ENCODE measurements around the gene AVPR1B.
"Not testable (repeated sequence)": the region's sequence is repeated elsewhere in the genome, so short reads cannot be mapped to it uniquely, and the experiment has no call there.

AVPR1B gene

GRCh38 chr1:206065547-206066145 is 51.5 kb downstream of the AVPR1B start:
- TF ChIP-seq, protein P1, sequence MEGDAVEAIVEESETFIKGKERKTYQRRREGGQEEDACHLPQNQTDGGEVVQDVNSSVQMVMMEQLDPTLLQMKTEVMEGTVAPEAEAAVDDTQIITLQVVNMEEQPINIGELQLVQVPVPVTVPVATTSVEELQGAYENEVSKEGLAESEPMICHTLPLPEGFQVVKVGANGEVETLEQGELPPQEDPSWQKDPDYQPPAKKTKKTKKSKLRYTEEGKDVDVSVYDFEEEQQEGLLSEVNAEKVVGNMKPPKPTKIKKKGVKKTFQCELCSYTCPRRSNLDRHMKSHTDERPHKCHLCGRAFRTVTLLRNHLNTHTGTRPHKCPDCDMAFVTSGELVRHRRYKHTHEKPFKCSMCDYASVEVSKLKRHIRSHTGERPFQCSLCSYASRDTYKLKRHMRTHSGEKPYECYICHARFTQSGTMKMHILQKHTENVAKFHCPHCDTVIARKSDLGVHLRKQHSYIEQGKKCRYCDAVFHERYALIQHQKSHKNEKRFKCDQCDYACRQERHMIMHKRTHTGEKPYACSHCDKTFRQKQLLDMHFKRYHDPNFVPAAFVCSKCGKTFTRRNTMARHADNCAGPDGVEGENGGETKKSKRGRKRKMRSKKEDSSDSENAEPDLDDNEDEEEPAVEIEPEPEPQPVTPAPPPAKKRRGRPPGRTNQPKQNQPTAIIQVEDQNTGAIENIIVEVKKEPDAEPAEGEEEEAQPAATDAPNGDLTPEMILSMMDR (IDR thresholded peaks at IDR 0.05; ENCODE audit: low read depth, low read length): no peak
- H3K4me3 ChIP-seq (replicated peaks in 1 of 2; ENCODE audit: low read depth in 2 of 2, low read length in 2 of 2): no peak overlapping the region
- no peak for DNase-seq (ENCODE audit: low read depth in 2 of 2)

DNA sequence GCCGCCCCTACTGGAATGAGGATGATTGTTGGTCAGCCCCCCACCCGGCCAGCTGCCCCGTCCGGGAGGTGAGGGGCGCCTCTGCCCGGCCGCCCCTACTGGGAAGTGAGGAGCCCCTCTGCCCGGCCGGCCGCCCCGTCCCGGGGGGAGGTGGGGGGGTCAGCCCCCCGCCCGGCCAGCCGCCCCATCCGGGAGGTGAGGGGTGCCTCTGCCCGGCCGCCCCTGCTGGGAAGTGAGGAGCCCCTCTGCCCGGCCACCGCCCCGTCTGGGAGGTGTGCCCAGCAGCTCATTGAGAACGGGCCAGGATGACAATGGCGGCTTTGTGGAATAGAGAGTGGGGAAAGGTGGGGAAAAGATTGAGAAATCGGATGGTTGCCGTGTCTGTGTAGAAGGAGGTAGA is 52.7 kb downstream of the AVPR1B start:
- H3K4me3 ChIP-seq (replicated peaks in 1 of 2; ENCODE audit: low read depth in 2 of 2, low read length in 2 of 2); DNase-seq (ENCODE audit: low read depth in 2 of 2): not testable (repeated sequence)

DNA sequence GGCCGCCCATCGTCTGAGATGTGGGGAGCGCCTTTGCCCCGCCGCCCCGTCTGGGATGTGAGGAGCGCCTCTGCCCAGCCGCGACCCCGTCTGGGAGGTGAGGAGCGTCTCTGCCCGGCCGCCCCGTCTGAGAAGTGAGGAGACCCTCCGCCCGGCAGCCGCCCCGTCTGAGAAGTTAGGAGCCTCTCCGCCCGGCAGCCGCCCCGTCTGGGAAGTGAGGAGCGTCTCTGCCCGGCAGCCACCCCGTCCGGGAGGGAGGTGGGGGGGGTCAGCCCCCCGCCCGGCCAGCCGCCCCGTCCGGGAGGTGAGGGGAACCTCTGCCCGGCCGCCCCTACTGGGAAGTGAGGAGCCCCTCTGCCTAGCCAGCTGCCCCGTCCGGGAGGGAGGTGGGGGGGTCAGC is 53.2 kb downstream of the AVPR1B start:
- not testable (repeated sequence) for H3K4me3 ChIP-seq (replicated peaks in 1 of 2; ENCODE audit: low read depth in 2 of 2, low read length in 2 of 2); DNase-seq (ENCODE audit: low read depth in 2 of 2)

GRCh38 chr1:206062464-206062863 is 54.7 kb downstream of the AVPR1B start:
- TF ChIP-seq, protein P1 (IDR thresholded peaks at IDR 0.05; ENCODE audit: low read depth, low read length): no peak
- DNase-seq (ENCODE audit: low read depth in 2 of 2): peak in 1 of 2 donors; percentile 17
- no peak overlapping the region for H3K4me3 ChIP-seq (replicated peaks in 1 of 2; ENCODE audit: low read depth in 2 of 2, low read length in 2 of 2)

DNA sequence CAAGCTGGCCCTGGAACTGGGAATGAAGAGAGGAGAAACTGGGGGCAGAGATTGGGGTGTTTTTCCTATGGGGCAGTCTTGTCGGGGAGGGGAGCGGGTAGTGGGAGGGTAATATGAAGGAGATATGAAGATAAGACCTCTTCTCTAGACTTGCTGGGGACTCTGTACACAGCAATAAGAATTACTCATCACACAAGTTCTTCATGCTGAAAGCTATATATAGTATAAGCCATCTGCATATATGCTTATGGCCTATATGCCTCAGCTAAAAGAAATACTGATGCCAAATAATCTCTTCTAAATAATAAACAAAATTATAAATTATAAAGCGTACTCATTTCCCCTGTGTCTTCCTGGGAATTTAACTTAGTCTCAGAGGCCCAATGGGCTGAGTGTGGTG is 56.3 kb downstream of the AVPR1B start:
- TF ChIP-seq, protein P1 (IDR thresholded peaks at IDR 0.05; ENCODE audit: low read depth, low read length): no peak
- DNase-seq (ENCODE audit: low read depth in 2 of 2): no peak
- no peak overlapping the region for H3K4me3 ChIP-seq (replicated peaks in 1 of 2; ENCODE audit: low read depth in 2 of 2, low read length in 2 of 2)

Data from cardiac fibroblast (primary cell).